ENCODE data around the gene SMIM43. TPM values are rescaled to one million over a fixed set of nuclear protein-coding genes. Genes with fewer than 3 reads are reported as not detected.
"Not testable (repeated sequence)": the region's sequence is repeated elsewhere in the genome, so short reads cannot be mapped to it uniquely, and the experiment has no call there.

SMIM43 gene
- total RNA-seq, 1 donor from 2014 or later = 0.99 TPM

- DNase-seq (ENCODE audit: low read depth) = no peak
Measured at GRCh38 chr4:121737846-121738554, 27.0 kb downstream of the SMIM43 start.

DNA sequence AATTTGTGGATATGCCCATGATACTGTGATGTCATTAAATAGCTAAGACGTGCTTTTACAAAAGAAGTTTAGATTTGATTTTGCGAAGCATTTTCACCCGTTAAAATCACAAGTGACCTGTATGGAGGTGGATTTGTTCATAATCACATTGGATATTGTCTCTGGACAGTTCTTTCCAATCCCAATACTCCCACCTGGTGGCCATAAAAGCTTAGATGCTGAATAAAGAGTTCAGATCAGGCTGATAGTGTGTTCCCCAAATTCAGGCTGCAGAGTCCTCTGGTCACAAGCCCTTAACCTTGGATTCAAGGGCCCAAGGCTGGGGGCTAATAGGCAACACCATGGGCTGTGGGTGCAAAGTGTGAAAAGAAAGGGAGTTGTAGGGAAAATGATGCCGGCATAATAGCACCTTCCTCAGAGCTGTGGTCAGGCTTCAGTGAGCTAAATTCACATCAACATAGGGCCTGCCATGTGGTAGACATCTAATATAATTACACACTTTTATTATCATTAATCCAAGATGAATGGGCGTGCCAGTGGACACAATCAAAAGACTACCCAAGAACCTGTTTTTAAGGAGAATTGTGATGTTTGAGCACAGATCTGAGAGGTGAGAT, 28.1 kb downstream of the SMIM43 start:
- peak; percentile 86 for DNase-seq (ENCODE audit: low read depth)

DNA sequence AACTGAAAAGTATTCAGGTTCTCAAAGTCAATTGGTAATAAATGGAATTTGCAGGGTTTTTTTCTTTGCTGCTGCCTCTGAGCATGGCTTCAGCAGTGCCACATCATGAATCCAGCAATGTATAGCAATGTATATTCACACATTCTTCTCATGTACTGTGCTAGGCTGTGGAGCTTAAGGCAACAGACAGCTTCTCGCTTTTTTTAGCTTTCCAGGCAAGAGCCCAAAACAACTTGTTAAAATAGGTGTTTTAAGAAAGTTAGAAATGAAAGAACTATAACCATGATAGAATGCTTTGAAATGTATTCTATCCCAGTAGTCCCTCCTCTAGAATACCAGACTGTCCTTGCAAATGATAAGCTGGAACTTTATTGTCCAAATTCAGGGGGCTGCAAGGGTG, 30.4 kb downstream of the SMIM43 start:
- no peak for DNase-seq (ENCODE audit: low read depth)

DNA sequence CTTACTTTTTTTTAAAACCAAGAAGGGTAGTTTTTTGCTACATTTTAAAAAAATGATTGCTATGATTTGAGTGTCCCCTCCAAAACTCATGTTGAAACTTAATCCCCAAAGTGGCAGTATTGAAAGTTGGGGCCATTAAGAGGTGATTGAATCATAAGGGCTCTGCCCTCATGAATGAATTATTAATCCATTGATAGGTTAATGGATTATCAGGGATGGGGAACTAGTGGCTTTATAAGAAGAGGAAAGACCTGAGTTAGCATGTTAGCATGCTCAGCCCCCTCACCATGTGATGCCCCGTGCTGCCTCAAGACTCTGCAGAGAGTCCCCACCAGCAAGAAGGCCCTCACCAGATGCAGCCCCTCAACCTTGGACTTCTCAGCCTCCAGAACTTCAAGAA, 31.0 kb downstream of the SMIM43 start:
- DNase-seq (ENCODE audit: low read depth) = no peak

DNA sequence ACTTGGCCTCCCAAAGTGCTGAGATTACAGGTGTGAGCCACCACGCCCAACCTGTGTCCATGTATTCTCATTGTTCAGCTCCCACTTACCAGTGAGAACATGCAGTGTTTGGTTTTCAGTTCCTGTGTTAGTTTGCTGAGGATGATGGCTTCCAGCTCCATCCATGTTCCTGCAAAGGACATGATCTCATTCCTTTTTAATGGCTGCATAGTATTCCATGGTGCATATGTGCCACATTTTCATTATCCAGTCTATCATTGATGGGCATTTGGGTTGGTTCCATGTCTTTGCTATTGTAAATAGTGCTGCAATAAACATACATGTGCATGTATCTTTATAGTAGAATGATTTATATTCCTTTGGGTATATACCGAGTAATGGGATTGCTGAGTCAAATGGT, 35.2 kb downstream of the SMIM43 start:
- DNase-seq (ENCODE audit: low read depth) = not testable (repeated sequence)

DNA sequence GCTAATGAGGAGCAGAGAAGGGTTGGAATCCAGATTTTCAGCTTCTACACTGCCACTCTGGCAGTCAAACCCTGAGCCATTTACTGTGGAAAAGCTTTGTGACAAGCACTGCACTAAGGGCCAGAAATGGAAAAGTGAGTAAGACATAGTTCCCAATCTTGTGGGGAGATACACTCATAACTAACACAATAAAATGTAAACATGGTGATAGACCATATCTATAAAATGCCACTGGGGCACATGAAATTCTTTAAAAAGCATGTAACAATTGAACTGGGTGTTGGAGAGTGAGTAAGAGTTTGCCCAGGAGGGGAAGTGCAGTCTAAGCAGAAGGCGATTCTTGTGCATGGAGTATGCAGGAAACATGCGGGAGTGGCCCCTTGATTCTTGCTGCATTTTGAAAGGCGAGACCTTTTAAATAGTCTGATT, 36.2 kb downstream of the SMIM43 start:
- peak; percentile 25 for DNase-seq (ENCODE audit: low read depth)

DNA sequence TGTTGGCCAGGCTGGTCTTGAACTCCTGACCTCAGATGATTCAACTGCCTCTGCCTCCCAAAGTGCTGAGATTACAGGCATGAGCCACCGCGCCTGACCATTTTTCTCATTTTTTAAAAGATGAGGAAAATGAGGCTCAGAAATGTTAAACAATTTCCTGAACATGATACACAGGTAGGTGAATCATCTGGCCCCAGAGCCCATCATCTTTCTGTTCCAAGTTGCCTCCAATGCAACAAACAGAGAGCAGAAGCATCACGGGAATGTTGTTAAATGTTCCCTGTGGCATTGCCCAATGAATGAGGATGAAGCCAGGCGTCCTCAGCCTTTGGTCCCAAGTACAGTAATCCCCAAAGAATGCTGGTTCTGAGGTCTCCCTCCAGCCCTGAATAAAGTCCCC, 36.9 kb downstream of the SMIM43 start:
- peak; percentile 64 for DNase-seq (ENCODE audit: low read depth)

DNA sequence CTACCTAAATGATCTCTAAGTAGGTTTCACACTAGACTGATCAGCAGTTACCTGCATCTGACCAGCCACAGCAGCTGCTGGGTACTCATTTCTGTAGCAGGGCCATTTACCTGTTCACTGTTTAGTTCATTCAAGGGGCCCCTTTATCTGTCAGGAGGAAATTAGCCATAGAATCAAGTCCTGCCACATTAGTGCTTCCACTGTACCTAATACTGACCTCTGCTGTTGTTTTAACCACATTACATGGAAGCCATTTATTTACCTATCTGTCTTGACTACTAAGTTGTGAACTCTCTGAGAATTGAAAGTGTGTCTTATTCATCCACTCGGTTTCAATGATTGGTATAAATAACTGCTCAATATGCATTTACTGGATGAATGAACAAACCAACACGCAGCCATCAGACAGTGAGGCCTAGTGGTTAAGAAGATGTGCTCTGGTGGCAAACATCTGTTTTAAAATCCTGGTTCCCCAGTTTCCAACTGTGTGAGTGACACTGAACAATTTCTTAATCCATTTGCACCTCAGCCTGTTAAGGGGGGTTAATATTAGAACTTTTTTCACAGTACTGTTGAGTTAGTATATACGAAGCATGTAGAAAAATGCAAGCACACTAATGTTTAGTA, 38.2 kb downstream of the SMIM43 start:
- DNase-seq (ENCODE audit: low read depth) = peak; percentile 79

DNA sequence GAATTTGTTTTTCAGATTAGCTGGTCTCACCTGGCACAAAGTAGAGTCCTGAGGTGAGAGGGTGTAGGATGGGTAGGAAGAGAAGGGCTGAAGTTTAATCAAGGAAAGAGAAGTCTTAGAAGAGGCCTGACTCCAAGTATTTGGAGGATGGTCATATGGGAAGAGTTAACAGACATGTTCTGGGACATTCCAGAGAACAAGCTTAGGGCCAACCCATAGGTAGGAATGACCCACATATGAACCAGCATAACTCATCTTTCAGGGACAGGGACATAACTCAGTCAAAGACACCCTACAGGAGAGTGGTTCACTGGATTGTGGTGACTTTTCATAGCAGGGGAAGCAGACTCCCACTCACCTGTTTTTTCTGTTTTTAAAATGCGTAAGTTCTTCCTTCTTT, 40.3 kb downstream of the SMIM43 start:
- DNase-seq (ENCODE audit: low read depth) = no peak

DNA sequence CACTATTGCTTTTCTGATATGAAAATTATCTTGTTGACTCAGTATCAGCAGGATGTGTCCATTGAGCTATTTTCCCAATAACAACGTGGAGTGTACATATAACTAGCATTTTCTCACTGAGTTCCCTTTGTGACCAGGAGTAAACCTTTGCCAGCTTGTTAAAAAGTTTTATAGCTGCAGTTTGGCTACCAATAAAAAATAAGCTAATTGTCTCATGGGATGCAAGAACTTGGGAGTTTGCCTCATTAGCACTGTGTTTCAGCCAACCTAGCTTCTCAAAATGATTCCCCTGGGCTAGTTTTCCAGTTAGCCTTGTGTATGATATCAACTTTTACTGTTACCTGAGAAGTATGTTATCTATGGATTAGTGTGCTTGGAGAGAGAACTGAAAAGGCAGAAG, 43.3 kb downstream of the SMIM43 start:
- DNase-seq (ENCODE audit: low read depth) = no peak

- no peak for DNase-seq (ENCODE audit: low read depth)
Measured at GRCh38 chr4:121720109-121720508, 44.9 kb downstream of the SMIM43 start.

DNA sequence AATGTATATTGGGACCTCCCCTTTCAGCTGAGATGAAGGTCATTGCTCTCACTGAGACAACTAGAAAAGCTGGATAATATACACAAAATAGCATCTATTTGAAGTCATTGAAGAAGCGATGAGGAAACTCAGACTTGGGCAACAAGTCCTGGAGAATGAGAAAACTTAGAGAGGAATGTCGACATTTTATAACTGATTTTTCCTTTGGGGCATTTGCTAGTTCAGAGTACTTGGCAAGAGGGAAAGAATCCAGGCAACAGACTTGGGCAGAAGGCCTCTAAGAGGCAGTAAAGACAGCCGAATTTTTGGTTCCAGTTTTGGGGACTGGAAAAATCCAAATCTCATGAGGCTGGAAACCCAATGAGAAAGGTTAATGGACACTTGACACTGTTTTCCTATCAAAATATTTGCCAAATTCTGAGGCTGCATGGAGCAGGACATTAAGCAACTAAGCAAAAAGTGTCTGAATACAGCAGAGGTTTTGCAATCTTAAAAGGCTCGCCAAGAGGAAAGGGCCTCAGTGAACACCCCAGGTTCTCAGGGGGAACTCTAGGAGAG, 47.2 kb downstream of the SMIM43 start:
- DNase-seq (ENCODE audit: low read depth) = no peak

- no peak for DNase-seq (ENCODE audit: low read depth)
Measured at GRCh38 chr4:121714548-121714947, 50.4 kb downstream of the SMIM43 start.

DNA sequence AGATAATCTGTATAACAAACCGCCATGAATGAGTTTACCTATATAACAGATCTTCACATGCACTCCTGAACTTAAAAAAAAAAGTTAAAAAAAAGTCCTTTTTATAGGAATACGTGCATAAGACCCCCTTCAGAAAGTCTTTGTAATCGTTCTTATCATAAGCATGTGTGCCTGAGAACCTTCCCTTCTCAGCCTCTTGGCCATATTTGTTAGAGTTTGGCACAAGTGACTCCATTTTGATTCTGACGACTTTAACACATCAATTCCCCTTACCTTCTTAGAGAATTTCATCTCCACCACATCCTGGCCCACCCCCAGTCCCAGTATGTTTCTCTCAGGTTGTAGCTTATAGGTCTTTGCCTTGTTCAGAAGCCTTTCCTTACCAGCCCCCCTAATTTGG, 52.2 kb downstream of the SMIM43 start:
- DNase-seq (ENCODE audit: low read depth) = no peak

- no peak for DNase-seq (ENCODE audit: low read depth)
Measured at GRCh38 chr4:121712001-121712651, 52.8 kb downstream of the SMIM43 start.

GRCh38 chr4:121711263-121712000, 53.5 kb downstream of the SMIM43 start:
- DNase-seq (ENCODE audit: low read depth) = peak; percentile 99

DNA sequence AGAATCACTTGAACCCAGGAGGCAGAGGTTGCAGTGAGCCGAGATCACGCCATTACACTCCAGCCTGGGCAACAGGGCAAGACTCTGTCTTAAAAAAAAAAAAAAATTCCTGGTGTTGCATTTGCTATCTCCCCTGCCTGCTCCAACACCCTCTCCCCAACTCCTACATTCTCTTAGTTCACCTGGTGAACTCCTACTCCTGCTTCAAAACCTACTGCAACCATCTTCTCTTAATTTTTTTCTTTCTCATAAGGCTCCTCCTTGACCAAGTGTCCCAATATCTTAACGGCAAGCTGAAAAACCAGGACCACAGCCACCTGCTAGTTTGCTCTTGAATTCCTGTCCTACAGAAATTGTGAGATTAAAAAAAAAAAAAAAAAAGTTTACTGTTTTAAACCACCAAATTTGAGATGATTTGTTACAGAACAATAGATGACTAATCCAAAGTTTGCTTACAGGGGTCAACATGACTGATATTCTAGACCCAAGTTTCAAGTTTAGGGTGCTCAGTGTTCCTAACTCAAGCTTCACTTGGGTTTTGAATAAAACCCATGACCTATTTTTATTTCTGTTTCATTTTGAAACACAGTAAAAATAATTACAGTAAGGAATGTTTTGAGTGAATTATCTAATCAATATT, 55.1 kb downstream of the SMIM43 start:
- no peak for DNase-seq (ENCODE audit: low read depth)

All from myocyte (in vitro differentiated cells).